Activated CD8-positive, alpha-beta T cell treated with anti-CD3 and anti-CD28 coated beads for 36 hours (primary cell): ENCODE data around the gene PALLD. TPM values are rescaled to one million over a fixed set of nuclear protein-coding genes. Genes with fewer than 3 reads are reported as not detected.

Experiments
- ATAC-seq: fragments of 200-7000 bp; cut with Tn5 transposase; one replicate; pipeline ENCODE4 v1.10.0; 2021; ENCODE audit warnings: mild to moderate bottlenecking, moderate library complexity
- CTCF ChIA-PET: fragments of 350-600 bp; sonication (Branson Sonifier 250); formaldehyde crosslinking; loops from one replicate; lab custom pipeline; 2021; ENCODE audit warnings: antibody characterized with exemption; lab: Charles Lee
- POLR2A ChIA-PET: fragments of 350-600 bp; sonication (Branson Sonifier 250); formaldehyde crosslinking; loops from one replicate; lab custom pipeline; 2021; ENCODE audit warnings: antibody characterized with exemption; lab: Charles Lee
- DNase-seq: peaks from one replicate; pipeline ENCODE4 v3.0.0-alpha.2; 2020
- H3K27ac Mint-ChIP-seq: one replicate; pipeline ENCODE4 v1.8.0; 2021; ENCODE audit warnings: mild to moderate bottlenecking, mixed read lengths
- H3K27me3 Mint-ChIP-seq: one replicate; pipeline ENCODE4 v1.8.0; 2021; ENCODE audit warnings: mixed read lengths
- H3K36me3 Mint-ChIP-seq: one replicate; pipeline ENCODE4 v1.8.0; 2021; ENCODE audit warnings: low read depth, mixed read lengths
- H3K4me1 Mint-ChIP-seq: one replicate; pipeline ENCODE4 v1.8.0; 2021; ENCODE audit warnings: low read depth, mixed read lengths
- H3K4me3 Mint-ChIP-seq: one replicate; pipeline ENCODE4 v1.8.0; 2021; ENCODE audit warnings: mild to moderate bottlenecking, moderate library complexity, mixed read lengths
- H3K9me3 Mint-ChIP-seq: one replicate; pipeline ENCODE4 v1.8.0; 2021; ENCODE audit warnings: mixed read lengths
- CTCF ChIP-seq: fragments of 200-600 bp; IDR thresholded peaks from one replicate; pipeline ENCODE4 v1.8.0; 2022; ENCODE audit warnings: antibody characterized with exemption, mild to moderate bottlenecking
- intact Hi-C: fragments of 100-400 bp; cut with micrococcal nuclease; formaldehyde crosslinking; loops from one replicate; pipeline ENCODE4 v1.10.0; 2022
- total RNA-seq, 2 experiments: library from RNA; stranded (reverse); gene quantifications; one replicate each; pipeline ENCODE4 v1.2.3, GENCODE V29; 2021

The PALLD gene
- total RNA-seq, 2 experiments from 2014 or later: 0.41 to 0.60 TPM

GRCh38 chr4:168891086-168891485 is 394.2 kb downstream of the PALLD start:
- Mint-ChIP-seq H3K27me3 (no peaks in the 10 kb centered on the region), H3K4me1 (no peaks in the 10 kb centered on the region), H3K4me3 (no peak overlapping the region), H3K9me3 (no peaks in the 10 kb centered on the region), H3K27ac (no peak overlapping the region), H3K36me3 (peaks cover 4% of the 10 kb centered on the region)
- ChIA-PET POLR2A (no interaction called here), CTCF (no interaction called here)
- TF ChIP-seq CTCF: no peak
- ATAC-seq (no peak), DNase-seq (no peak)
- intact Hi-C loops: no loop called here

GRCh38 chr4:168891688-168892087 is 394.8 kb downstream of the PALLD start:
- no peaks in the 10 kb centered on the region for H3K9me3 Mint-ChIP-seq
- no peak for TF ChIP-seq CTCF
- no peak for ATAC-seq
- no peaks in the 10 kb centered on the region for H3K4me1 Mint-ChIP-seq
- H3K36me3 Mint-ChIP-seq: peaks cover 4% of the 10 kb centered on the region
- H3K4me3 Mint-ChIP-seq: no peak overlapping the region
- no peaks in the 10 kb centered on the region for H3K27me3 Mint-ChIP-seq
- intact Hi-C loops: no loop called here
- H3K27ac Mint-ChIP-seq: no peak overlapping the region
- ChIA-PET POLR2A (no interaction called here), CTCF (no interaction called here)
- no peak for DNase-seq

GRCh38 chr4:168892475-168892874 is 395.6 kb downstream of the PALLD start:
- H3K36me3 Mint-ChIP-seq: peaks cover 4% of the 10 kb centered on the region
- no peaks in the 10 kb centered on the region for H3K27me3 Mint-ChIP-seq
- no peak overlapping the region for H3K4me3 Mint-ChIP-seq
- no peaks in the 10 kb centered on the region for H3K9me3 Mint-ChIP-seq
- DNase-seq (no peak), ATAC-seq (no peak)
- intact Hi-C loops: no loop called here
- CTCF ChIA-PET: no interaction called here
- no peak overlapping the region for H3K27ac Mint-ChIP-seq
- no peaks in the 10 kb centered on the region for H3K4me1 Mint-ChIP-seq
- POLR2A ChIA-PET: no interaction called here
- no peak for TF ChIP-seq CTCF

- CTCF ChIA-PET: no interaction called here
- Mint-ChIP-seq H3K4me3 (no peak overlapping the region), H3K27ac (no peak overlapping the region), H3K4me1 (no peaks in the 10 kb centered on the region), H3K9me3 (no peaks in the 10 kb centered on the region), H3K36me3 (peaks cover 4% of the 10 kb centered on the region), H3K27me3 (no peaks in the 10 kb centered on the region)
- DNase-seq (no peak), ATAC-seq (no peak)
- POLR2A ChIA-PET: no interaction called here
- intact Hi-C loops: no loop called here
- no peak for TF ChIP-seq CTCF
These were observed 396.4 kb downstream of the PALLD start for GRCh38 chr4:168893205-168893604.

- Mint-ChIP-seq H3K4me1 (no peaks in the 10 kb centered on the region), H3K9me3 (no peaks in the 10 kb centered on the region), H3K36me3 (peaks cover 4% of the 10 kb centered on the region), H3K27ac (no peak overlapping the region), H3K4me3 (no peak overlapping the region), H3K27me3 (no peaks in the 10 kb centered on the region)
- ChIA-PET CTCF (no interaction called here), POLR2A (no interaction called here)
- no peak for ATAC-seq
- no peak for DNase-seq
- no peak for TF ChIP-seq CTCF
- intact Hi-C loops: no loop called here
These were observed 397.0 kb downstream of the PALLD start for GRCh38 chr4:168893807-168894206.
